Stimulated activated CD8-positive, alpha-beta memory T cell treated with anti-CD3 and anti-CD28 coated beads, Interleukin-12 subunit alpha, Interleukin-12 subunit beta, amount 100 ng/mL, for 24 hours (primary cell): ENCODE results near the gene RGCC.
"Not testable (repeated sequence)": the region's sequence is repeated elsewhere in the genome, so short reads cannot be mapped to it uniquely, and the experiment has no call there.

ENCODE experiments used
- DNase-seq: peaks from one replicate; pipeline ENCODE4 v3.0.0-alpha.2; 2020; ENCODE audit errors: extremely low read depth

RGCC gene

GRCh38 chr13:41456768-41457588, at the start of gene RGCC:
TSS of gene RGCC (plus strand) at chr13:41457550. CDS start at chr13:41457708, 158 bp downstream.
- DNase-seq = peak; percentile 84

- DNase-seq = no peak
Observed at GRCh38 chr13:41408121-41408520, 49.2 kb upstream of the RGCC start.

GRCh38 chr13:41408746-41409145, 48.6 kb upstream of the RGCC start:
- DNase-seq = no peak

- DNase-seq = no peak
Observed at GRCh38 chr13:41409611-41410010, 47.7 kb upstream of the RGCC start.

GRCh38 chr13:41411060-41411459, 46.3 kb upstream of the RGCC start:
- DNase-seq = no peak

DNA sequence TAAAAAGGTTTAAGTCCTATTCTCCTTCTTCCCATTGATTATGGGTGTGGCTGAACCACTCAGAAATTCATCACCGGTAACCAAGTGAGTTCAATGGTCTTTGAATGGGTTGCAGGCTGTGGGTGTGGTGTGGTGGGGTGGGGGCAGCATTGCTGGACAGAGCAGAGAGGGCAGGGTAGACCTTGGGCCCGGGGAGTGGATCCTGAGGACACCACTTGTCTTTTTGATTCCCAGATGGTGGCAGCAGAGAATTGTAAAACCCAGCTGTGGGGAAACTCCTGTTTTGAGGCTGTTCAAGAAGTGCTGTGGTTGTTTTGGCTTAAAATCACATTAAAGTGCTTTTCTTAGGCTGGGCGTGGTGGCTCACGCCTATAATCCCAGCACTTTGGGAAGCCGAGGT, 45.8 kb upstream of the RGCC start:
- DNase-seq = no peak

DNA sequence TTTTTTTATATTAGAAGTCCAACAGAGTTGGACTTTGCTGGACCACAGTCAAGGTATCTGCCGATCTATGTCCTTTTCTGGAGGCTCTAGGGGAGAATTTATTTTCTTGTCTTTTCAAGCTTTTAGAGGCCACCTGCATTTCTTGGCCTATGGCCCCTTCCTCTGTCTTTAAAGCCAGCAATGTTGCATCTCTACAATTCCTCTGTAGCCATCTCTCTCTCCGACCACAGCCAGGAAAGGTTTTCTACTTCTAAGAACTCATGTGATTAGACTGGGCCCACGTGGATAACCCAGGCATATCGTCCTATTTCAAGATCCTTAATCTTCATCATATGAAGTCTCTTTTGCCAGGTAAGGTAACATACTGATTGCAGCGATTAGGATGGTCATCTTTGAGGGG, 43.5 kb upstream of the RGCC start:
- DNase-seq = no peak

DNA sequence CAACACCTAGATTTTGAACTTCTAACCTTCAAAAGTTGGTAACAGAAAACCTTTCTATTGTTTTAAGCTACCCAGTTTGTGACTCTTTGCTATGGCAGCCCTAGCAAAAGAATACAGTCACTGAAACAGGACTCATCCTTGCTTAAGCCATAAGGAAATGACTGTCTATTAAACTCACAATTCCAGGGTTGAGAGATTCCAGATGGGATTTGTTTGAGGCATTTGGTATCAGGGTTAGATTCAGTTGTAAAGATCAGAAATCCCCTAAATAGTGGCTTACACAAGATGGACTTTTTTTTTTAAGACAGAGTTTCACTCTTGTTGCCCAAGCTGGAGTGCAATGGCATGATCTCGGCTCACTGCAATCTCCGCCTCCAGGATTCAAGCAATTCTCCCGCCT, 41.1 kb upstream of the RGCC start:
- no peak for DNase-seq

GRCh38 chr13:41418027-41418426, 39.3 kb upstream of the RGCC start:
- DNase-seq = no peak

DNA sequence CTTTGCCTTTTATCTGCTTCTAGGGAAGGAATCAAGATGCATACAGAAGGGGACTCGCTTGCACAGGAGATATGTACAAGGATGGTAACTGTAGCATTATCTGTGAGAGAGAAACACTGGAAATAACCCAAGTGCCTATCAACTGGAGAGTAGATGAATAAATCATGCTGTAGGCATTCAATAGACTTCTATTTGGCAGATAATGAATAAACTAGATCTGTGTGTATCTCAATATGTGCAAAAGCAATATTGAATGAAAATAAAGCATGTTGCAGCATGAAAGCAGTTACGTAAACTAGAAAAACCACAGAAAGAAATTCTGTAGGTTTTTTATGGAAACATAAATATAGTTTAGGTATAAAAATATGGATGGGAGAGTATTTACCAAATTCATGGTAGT, 38.6 kb upstream of the RGCC start:
- DNase-seq = no peak

DNA sequence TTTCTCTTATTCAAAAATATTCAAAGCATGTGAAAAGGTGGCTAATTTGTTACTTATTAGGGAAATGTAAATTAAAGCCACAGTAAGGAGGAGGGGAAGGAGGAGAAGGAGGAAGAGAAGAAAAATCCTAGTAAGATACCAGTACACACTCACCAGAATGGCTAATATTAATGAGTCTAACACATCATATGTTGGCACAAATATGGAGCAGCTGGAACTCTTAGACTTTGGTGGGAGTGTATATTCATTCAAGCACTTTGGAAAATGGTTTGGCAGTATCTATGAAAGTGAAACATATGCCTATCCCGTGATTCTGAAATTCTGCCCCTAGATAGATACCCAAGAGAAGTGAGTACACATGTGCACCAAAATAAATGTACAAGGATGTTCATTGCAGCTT, 38.1 kb upstream of the RGCC start:
- no peak for DNase-seq

DNA sequence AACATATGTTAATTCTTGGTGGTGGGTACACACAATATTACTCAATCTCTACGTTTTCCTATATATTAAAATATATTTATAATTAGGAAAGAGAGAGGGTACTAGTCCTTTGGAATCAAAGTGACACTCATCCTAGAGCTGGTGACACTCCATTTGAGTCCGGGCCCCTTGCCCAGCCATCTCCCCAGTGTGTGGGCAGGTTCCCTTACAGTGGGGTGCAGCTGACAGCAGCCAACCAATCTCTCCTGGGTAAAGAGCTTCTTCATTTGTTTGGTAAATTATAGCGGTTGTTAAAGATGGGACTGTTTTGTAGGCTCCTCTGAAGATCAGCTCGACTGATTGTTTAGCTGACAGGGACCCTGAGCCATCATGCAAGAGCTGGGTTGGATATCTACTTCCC, 37.2 kb upstream of the RGCC start:
- no peak for DNase-seq

DNA sequence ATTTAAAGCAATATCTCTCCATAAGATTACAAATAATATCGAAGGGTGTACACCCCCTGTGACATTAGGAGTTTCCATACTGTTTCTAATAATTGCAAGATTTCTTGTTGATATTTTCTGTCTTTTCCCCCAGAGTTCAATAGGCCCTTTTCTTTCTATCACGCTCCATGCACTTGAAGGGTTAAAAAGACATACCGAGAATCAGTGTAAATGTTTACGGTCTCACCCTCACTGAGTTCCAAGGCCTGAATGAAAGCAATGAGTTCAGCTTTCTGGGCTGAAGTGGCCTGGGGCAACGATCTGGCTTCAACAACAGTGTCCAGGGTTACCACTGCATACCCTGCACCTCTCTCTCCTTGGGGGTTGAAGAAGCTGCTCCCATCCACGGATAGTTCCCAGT, 36.0 kb upstream of the RGCC start:
- not testable (repeated sequence) for DNase-seq

GRCh38 chr13:41421983-41422382, 35.4 kb upstream of the RGCC start:
- DNase-seq = not testable (repeated sequence)

DNA sequence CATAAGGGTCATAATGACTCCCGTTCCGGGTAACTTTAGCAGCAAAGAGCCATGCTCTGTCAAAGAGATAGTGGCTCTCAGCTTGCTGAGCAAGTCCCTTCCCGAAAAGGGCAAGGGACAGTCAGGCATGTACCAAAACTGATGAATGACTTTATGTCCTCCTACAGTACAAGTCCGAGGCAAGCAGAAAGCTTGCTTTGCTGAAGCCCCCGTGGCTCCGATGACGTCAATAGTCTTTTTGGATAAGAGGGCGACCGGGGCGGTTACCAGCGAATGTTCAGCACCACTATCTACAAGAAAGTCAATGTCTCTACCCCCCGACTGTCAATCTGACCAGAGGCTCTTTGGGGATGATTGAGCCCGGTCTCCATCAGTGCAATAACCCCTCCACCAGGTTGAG, 34.1 kb upstream of the RGCC start:
- DNase-seq = not testable (repeated sequence)

DNA sequence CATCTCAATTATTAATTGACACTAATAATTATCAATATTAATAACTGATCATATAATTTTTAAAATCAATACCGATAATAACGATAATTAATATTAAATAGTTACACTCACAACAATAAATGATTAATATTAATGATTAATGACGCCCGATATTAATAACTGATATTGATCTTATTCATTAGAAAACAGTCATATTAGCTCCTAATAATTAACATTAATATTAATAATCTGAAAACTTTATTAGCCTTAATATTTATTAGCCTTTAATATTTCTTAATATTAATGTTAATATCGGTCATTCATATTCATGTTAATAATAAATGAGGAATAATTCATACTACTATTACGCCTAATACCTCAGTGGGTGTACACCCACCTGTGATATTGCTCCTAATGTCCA, 32.7 kb upstream of the RGCC start:
- not testable (repeated sequence) for DNase-seq

DNA sequence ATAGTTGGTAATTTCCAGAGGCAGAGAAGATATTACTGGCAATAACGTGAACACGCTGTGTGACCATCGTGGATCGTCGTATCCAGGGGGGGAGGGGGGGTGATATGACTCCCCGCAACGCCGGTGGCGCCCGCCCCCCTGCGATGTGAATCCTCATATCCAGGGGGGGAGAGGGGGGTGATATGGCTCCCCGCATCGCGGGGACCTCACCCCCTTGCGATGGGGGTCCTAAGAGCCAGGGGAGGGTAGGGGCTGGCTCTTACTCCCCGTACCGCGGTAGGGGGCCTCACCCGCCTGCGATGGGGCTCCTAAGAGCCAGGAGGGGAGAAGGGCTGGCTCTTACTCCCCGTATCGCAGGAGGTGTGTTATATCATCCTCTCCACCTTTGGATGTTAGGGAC, 31.3 kb upstream of the RGCC start:
- no peak for DNase-seq

DNA sequence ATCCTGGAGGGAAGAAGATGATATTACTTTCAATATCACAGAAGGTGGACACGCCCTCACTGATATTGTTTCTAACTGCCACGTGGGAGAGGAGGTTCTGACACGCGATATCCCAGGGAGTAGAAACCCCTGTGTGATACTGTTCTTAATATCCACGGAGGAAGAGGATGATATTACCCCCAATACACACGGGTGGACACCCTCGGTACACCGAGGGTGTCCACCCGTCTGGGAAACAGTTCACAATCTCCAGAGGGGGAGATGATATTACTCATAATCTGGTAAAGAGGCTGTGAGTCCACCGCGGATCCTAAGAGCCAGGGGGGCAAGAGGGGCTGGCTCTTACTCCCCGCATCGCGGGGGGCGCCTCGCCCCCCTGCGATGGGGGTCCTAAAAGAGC, 29.7 kb upstream of the RGCC start:
- DNase-seq = no peak

DNA sequence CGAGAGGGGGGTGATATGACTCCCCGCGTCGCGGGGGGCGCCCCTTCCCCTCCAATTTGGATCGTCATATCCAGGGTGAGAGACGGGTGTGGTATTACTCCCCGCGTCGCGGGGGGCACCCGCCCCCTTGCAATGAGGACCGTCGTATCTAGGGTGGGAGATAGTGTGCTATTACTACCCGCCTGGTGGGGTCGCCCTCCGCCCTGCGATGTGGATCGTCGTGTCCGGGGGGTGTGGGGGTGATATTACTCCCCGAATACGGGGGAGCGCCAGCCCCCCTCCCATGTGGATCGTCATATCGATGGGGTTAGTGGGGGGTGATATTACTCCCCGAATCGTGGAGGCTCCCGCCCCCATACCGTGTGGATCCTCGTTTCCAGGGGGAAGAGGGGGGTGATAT, 29.2 kb upstream of the RGCC start:
- peak; percentile 8 for DNase-seq

DNA sequence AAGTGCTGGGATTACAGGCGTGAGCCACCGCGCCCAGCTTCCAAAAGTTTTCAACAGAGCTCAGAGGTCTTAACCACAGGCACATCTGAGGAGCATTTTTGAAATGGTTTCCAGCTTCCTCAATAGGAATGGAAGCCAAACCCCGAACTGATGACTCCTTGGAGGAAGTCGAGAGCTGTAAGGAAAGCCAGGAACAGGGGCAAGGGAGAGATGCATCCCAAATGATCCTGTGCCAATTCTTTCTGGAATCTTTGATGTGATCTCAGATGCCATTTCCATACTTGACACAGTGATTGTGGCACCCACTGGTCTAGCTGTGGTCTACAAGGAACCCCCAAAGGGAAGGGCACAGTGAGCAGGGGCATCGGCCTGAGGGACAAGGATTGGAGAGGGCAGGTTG, 23.3 kb upstream of the RGCC start:
- not testable (repeated sequence) for DNase-seq

- DNase-seq = no peak
Observed at GRCh38 chr13:41434831-41435520, 22.4 kb upstream of the RGCC start.

GRCh38 chr13:41443969-41444368, 13.4 kb upstream of the RGCC start:
- no peak for DNase-seq

DNA sequence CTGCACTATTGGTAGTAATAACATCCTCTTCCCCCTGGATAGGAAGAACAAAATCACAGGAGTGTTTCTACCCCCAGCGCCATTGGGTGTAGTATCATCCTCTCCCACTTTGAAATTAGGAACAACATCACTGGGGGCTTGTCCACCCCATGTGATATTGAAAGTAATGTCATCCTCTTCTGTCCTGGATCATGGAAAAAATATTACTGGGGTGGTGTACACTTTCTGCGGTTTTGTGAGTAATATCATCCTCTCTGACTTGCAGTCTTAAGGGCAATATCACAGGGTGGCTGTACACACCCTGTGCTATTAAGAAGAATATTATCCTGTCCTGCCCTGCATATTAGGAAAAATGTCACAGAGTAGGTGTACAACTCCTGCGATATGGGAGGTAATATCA, 4.9 kb upstream of the RGCC start:
- no peak for DNase-seq
